Pulmonary artery endothelial cell (primary cell): ENCODE results near the gene ATXN1. TPM values are rescaled to one million over a fixed set of nuclear protein-coding genes. Genes with fewer than 3 reads are reported as not detected.
A peak's percentile ranks its signal among the peaks of the same experiment; 100 is the strongest.
"Not testable (repeated sequence)": the region's sequence is repeated elsewhere in the genome, so short reads cannot be mapped to it uniquely, and the experiment has no call there.

Experiments used
- DNase-seq: peaks from one replicate; pipeline ENCODE4 v3.0.0-alpha.2; 2011; ENCODE audit warnings: low read depth, low spot score
- total RNA-seq: library from RNA; depleted of rRNA; stranded (reverse); fragments of >200 nt; gene quantifications from 2 replicates; pipeline ENCODE4 v1.2.3, GENCODE V29; 2014

ATXN1 gene
- total RNA-seq, 1 donor from 2014 or later, result 14.2 TPM

GRCh38 chr6:16542070-16542469 lies 219.2 kb downstream of the ATXN1 start:
- no peak for DNase-seq

DNA sequence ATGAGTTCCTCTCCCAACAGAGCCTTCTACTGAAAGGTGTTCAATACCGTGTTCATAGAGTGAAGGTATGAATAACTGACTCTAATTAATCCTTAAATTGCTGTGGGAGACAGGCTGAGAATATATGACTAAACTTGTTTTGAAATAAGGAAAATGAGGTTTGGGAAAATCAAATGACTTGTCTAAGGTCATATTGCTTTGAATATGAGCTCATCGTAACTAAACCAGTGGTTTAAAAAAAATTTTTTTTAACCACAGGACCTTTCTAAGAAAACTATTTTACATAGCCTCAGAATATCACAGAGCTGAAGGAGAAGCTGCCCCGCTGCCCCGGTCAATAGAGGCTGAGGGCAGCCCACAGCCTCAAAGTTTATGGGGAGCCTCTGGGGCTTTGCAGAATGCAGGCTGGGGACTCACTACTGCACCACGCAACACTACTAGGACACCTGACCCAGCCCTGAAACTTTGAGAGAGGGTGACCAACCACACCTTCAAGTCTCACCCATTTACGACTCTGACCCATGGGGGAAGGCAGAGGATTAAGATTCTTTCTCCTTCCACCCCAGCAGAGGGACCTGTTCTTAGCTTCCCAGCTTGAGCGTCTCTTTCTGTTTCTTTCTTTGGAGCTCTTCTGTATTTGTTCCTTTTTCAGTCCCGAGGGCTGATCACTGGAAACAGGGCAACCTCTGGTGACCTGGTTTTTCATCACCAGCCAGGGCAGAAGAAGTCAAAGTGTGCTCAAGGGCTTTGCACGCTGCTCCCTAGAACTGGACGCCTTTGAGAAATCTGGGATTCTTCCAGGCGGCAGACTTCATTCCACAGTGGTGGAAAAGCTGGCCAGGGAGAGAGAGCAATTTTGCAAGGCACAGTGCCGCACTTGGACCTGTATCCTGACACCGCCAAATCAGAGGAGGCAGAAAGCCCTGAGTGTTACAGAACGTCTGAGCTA lies 220.2 kb downstream of the ATXN1 start:
- DNase-seq, result no peak

- DNase-seq, result not testable (repeated sequence)
Measured at GRCh38 chr6:16540383-16540782, 220.9 kb downstream of the ATXN1 start.

GRCh38 chr6:16539086-16539931 lies 222.0 kb downstream of the ATXN1 start:
- no peak for DNase-seq

- no peak for DNase-seq
Measured at GRCh38 chr6:16535564-16535963, 225.7 kb downstream of the ATXN1 start.

DNA sequence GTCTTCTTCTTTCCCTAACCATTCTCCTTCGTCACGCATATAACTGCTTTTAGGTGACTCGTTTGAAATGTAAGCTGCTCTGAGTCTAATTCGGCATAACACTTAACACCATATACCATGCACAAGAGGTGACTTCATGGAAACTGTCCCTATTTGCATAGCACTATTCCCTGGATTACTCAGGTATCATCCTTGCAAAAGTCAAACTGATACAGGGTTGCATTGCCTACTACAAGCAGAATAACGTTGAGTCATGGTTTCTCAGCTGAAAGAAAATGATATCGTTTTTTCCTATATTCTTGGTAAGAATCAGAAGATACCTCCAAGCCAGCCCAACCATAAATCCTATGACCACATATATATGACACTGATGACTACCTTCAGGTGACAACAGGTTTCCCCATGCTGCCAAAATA lies 227.5 kb downstream of the ATXN1 start:
- no peak for DNase-seq

DNA sequence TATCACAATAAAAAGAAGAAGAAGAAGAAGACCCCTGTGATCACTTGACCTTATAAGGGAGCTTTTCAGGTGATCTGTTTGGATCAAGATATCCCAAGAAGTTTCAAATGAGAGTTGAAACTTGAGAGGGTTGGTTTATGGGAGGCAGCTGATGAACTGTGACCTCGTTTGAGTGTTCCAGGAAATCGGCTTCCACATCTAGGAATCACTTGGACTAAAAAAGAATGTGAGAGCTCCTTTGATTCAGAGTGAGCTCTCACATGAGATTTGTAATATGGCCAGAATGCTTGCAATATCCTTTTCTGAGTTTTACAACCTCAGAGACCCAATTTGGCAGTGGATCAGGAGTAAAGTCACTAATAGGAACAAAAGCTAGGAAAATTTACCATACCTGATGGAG lies 228.1 kb downstream of the ATXN1 start:
- DNase-seq, result no peak

DNA sequence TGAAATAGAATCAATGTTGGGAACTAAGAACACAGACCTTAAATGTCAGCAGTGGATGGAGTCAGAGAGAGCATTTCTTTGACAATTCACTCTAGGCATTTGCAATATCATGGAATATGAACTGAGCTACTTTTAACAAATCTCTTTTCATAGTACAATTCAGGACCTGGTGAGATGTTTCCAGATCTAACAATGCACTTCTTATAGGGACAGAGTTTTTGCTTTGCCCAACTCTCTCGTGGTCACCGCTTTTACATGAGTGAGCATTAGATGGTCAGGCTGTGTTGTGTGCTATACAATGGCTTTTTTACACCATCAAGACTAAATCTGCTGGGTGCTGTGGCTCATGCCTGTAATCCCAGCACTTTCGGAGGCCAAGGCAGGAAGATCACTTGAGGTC lies 233.6 kb downstream of the ATXN1 start:
- DNase-seq, result no peak

- DNase-seq, result no peak
Measured at GRCh38 chr6:16524380-16524707, 236.9 kb downstream of the ATXN1 start.

- DNase-seq, result peak; percentile 81
Measured at GRCh38 chr6:16523606-16524379, 237.5 kb downstream of the ATXN1 start.

DNA sequence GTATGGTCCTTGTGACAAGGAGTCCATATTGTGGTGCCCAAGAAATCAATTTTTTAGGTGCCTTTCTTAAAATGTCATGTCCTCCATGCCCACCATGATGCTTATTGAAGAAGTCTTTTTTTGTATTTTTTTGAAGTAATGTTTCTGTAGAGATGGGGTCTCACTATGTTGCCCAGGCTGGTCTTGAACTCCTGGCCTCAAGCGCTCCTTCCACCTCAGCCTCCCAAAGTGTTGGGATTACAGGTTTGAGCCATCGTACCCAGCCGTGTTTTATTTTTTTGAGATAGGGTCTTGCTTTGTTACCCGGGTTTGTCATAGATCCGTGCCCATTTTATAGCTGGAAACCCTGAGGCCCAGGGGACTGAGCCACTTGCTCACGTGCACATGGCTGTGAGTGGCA lies 238.3 kb downstream of the ATXN1 start:
- DNase-seq, result no peak

- no peak for DNase-seq
Measured at GRCh38 chr6:16521528-16521927, 239.7 kb downstream of the ATXN1 start.

- DNase-seq, result no peak
Measured at GRCh38 chr6:16519265-16520242, 241.7 kb downstream of the ATXN1 start.

GRCh38 chr6:16518265-16518664 lies 243.0 kb downstream of the ATXN1 start:
- DNase-seq, result no peak

DNA sequence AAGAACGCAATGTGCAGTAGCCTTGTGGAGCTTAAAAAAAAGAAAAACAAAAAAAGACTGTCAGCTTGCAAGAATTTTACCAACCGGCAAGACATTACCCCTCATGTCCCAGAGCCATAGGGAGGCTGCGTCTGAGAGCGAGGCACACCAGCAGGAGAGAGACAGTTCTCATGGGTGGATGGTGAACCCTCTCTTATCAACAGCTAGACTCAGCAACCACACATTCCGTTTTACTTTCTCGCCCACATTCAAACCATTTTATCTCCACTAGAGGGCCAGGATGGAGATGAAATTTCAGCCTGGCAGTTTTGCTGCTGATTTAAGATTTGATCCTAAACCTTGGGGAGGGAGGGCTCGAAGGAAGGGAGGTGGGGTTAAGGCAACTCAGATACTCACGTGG lies 247.0 kb downstream of the ATXN1 start:
- no peak for DNase-seq

DNA sequence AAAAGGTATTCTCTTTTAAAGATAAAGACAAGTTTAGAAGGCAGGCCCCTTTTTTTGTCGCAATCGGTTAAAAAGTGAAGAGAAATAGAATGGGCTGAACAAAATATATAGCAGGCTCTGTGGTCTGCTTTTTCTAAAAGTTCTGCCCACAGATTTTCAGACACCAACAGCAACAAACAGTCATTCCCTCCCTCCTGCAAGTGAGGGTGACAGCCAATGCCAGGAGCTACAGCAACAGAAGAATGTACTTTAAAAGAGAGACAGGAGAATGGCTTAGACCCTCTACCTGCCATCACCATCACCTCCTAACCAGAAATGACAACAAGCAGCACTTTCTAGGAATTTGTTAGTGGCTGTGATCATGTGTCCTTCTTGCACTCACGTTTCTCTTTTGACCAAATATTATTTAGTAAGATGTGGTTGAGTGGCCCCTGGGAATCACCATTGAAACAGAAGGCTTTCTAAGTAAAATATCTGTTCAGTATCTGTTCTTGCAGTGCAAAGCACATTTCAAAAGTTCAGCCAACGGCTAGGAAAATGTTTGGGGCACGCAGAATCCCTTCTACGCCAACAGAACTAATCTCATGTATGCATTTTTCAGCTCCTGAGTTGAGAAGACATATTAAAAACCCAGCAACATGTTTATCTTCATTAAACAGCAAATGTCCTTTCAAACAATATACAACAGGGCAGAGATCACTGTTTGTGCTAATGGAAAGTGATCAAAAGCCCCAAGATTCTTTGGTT lies 248.5 kb downstream of the ATXN1 start:
- DNase-seq, result no peak

DNA sequence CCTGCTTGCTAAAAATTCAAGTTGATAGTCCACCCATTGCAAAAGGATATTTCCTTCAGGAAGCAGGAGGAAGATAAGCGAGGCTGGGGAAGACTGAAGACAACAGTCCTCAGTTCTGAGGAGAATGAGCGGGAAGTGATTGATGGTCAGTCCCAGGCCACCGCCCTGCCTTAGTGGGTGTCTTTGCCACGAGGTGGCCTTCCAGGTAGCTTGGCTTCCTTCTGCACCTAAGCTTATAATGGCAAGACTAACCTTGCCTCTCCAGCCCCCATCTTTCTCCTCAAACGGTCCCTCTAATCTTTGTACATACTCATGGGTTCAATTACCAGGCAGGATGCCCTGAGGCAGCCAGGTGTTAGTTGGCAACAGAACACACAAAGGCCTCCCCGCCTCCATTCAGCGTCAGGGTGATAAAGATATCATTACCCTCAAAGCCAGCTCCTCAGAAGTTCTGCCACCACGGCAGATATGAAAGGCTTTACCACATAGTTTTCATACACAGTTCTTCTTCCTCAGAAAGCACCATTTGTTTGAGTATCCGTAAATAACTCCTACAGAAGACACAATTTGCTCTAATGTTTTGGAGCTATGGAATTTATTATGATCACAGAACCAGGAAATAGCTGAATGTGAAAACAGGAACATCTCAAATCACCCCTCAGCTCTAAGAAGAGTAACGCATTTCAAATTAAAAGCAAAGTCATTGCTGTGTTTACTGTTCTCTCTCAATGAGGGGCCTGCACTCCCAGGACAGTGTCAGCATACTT lies 249.4 kb downstream of the ATXN1 start:
- DNase-seq, result no peak

- DNase-seq, result no peak
Measured at GRCh38 chr6:16511040-16511660, 250.1 kb downstream of the ATXN1 start.

DNA sequence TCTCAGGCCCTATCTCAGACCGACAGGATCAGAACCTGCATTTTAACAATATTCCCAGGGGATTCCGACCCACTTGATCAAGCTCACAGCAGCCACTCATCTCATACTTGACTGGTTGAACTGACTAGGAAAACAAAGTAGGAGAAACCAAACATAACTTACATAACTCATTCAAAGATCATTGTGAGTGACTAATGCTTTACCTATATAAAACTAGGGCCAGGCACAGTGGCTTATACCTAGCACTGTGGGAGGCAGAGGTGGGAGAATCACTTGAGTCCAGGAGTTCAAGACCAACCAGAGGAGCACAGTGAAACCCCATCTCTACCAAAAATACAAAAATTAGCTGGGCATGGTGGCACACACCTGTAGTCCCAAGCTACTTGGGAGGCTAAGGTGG lies 251.0 kb downstream of the ATXN1 start:
- DNase-seq, result no peak
